ENCODE results near the gene BAHCC1.
A peak's percentile ranks its signal among the peaks of the same experiment; 100 is the strongest.

BAHCC1 gene

DNA sequence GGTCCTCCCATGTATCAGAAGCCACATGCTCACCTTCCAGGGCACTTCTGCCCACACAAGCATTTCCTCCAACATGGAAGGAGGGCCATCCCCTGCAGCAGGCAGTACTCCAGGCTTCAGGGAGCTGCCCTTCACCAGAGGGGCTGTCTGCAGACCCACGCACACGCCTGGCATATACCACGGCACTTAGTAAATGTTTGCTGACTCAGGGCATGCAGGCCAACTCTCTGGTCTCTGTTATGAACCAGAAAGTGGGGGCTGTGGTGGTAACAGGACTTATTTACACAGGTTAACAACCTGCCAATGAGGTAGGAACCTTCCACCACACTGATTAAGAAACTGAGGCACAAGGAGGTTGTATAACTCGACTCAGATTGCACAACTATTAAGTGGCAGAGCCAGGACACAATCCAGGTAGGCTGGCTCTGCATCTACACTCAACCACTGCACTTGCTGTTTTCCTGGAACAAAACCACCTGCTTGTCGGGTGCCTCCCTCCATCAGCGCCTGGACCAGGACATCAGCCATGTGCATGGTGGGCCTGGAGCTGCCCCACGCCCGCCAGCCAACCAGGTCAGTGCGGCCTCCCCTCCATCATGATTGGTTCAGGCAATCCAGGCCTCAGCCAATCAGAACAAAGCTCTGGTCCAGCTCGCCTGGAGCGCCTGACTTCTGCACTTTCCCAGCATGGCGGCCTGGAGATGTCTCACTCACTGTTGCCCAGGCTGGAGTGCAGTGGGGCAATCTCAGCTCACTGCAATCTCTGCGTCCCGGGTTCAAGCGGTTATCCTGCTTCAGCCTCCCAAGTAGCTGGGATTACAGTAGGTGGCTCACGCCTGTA, 98.2 kb downstream of the BAHCC1 start:
- DNase-seq (ENCODE audit: low spot score), result no peak

DNA sequence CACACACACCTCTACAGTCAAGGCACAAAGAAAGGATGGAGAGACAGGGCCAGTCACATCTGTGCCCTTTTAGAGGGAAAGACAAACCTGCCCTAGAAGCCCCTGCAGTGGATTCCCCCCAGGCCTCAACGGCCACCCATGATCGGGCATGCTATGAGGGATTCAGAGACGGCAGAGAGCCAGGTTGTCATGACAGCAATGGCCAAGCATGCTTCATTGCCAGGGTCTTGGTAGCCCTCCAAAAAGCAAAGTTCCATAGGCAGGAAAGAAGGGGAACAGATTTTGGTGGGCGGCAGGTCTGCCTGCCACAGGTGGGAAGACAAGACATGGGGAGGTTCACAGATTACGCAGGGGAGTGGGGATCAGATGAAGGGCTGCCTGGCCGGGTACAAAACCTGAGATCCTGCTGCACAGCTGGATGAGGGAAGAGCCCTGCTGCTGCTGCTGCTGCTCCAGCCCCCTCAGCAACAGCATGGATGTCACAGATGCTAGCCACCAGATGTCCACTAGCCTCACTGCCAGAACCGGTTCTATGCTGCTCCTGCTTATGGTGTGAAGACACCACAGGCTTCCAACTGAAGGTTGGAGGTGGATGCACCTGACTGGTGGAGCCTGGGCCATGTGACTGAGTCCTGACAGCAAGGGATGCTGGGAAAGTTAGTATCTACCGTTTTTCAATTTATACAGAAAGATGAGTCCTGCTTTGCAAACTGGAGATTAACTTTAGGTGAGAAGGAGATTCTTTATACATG, 99.5 kb downstream of the BAHCC1 start:
- DNase-seq (ENCODE audit: low spot score), result no peak

DNA sequence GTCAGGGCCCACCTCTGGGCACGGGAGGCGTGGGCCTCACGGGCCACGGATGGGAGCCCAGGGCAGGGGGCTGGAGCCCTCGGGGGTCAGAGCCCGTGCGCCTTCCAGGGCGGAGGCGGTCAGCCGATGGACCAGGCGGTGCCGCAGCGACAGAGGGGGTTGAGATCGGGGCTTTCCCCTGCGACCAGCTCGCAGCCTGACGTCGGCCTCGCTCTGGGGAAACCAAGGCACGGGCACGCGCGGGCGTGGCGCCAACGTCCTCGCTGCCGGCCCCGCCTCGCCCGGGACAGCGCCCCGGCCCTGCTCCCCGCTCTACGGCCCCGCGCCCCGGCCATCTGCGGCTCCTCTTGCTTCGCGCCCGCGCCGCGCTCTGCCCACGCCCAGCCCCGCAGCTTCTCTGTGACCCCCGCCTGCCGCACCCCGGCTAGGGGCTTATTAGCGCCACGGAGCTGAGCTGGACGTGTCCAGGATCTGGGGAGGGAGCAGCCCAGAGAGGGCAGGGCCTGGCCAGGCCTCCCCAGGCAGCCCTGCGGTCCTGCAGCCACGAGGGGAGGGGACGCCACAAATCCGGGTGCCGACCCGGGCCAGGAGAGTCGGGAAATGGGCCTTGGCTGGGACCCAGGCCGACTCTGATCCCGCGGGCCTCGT, 103.8 kb downstream of the BAHCC1 start:
- no peak for DNase-seq (ENCODE audit: low spot score)

DNA sequence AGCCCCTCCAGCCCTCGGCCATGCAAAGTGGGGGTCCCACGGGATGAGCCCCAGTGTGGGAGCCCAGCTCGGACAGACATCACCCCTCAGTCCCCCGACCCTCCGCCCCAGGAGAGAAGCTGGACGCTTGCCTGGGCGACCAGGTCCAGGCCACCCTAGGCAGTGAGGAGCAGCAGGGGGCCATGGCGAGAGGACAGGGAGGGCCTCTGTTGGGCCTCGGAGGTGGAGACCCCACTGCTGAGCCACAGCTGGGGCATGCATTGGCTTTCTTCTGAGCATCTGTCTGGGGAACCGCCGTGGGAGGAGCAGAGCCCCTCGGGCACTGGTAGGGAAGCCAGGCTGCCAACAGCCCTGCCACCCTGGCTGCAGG, 104.3 kb downstream of the BAHCC1 start:
- no peak for DNase-seq (ENCODE audit: low spot score)

DNA sequence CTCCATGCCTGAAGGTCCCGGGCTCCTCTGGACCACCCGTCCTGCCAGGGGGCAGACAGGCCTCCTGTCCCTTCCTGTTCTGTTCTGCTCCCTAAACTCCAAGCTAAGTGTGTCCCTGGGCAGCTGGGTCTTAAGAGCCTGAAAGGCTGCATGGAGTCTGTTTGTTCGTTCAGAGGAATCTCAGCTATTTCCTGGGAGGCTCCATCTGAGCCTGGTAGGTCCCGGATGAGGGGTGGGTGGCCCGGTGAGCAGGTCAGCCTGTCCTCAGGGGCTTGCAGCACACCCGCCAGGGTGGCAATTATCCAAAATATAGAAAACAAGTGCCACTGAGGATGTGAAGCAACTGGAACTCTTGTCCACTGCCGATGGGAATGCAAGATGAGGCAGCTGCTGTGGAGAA, 104.8 kb downstream of the BAHCC1 start:
- DNase-seq (ENCODE audit: low spot score), result no peak

DNA sequence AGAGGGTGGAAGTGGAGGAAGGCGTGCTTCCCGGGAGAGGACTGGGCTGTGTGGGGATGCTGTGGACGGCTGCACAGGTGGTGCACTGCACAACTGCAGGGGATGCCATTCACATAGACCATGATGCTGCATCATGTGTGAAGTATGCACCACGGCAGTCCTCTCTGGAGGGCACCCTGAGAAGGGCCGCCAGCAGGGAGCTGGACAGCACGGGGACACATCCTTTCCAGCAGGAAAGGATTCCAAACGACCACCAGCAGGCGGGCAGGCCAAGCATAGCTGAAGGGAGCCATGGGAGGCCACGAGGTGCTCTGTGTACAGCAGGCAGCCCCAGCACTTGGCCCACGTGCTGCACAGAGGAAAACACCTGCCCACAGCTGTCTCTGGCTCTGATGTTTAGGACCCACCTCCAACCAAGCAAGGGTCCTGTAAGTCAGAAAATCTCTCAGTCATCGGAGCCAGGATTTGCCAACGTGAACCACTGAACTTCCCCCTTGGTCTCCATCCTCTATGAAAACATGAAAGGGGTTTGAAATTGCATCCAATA, 107.3 kb downstream of the BAHCC1 start:
- no peak for DNase-seq (ENCODE audit: low spot score)

DNA sequence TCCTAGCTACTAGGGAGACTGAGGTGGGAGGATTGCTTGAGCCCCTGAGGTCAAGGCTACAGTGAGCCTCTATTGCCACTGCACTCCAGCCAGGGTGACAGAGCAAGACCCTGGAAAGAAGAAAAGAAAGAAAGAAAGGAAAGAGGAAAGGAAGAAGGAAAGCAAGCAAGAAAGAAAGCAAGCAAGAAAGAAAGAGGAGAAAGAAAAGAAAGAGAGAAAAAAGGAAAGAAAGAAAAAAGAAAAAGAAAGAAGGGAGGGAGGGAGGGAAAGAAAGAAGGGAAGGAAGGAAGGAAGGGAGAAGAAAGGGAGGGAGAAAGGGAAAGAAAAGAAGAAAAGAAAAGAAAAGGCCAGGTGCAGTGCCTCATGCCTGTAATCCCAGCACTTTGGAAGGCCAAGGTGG, 108.4 kb downstream of the BAHCC1 start:
- DNase-seq (ENCODE audit: low spot score), result no peak

DNA sequence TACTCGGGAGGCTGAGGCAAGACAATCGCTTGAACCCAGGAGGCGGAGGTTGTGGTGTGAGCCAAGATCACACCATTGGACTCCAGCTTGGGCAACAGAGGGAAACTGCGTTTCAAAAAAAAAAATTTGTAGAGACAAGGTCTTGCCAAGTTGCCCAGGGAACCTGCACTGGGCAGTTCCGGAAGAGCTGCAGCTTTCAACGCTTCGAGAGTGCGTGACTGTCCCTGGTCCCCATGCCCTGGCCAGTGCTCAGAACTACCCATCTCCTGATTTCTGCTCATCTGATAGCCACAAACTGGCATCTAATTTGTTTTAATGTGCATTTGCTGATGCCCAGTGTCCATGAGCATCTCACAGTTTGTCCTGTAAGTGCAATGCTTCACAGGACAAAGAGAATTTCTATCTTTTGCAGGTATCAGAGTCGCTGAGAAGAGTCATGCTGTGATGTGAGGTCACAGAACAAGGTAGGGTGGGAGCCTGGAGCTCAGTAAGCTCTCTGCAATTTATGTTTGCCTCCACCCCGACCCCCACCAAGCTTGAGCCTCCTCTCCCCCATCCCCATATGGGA, 113.5 kb downstream of the BAHCC1 start:
- no peak for DNase-seq (ENCODE audit: low spot score)

DNA sequence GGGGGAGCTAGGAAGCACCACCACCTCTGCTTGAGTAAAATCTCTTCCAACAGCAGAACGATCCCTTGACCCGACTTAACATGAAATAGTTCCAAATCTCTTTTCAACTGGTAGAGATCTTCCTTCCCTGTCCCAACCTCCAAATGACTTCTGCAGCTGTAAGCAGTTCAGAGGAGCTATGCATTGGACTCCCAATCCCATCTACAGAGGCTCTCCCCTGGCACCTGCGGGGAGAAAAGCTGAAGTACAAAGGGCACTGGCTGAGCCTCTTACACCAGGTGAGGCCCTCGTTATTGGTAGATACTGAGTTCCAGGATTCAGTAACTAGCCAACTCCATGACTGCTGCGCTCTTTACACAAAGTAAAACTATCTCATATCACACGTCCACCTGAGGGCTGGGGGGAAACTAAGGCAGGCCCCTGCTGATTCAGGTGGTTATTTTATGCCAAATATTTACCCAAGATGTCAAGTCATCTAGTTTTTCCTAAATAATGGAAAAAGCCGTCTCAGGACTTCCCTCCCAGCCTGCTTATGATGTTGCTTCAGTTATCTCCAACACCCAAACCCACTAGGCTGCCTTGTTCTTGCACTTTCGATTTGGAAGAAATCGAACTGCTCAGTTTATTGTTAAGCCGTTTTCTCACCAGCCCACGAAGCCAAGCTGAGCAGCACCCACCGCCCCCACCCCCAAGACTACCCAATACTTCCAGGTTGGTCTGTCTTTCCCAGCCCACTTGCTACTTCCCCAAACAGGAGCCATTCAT, 114.1 kb downstream of the BAHCC1 start:
- peak; percentile 49 for DNase-seq (ENCODE audit: low spot score)

DNA sequence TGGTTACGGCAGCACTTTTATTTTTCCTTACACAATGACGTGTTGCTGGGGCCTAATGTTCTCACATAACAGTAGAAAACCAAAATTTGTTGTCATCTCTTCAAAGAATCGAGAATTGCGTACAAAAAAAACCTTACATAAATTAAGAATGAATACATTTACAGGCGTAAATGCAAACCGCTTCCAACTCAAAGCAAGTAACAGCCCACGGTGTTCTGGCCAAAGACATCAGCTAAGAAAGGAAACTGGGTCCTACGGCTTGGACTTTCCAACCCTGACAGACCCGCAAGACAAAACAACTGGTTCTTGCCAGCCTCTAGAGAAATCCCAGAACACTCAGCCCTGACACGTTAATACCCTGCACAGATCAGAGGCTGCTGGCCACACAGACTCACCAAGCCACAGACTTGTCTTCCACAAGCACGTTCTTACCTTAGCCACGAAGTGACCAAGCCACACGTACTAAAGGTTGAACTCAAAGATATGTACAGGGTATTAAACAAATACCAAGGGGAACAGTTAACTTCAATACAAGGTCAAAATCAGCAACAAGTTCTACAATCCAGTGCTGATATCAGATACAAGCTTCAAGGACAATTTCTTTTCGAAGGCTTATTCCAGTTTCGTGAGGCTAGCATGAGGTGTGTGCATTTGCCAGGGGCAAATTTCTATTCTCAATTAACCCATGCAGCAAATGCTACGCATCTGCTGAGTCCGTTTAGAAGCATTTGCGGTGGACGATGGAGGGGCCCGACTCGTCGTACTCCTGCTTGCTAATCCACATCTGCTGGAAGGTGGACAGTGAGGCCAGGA, 114.9 kb downstream of the BAHCC1 start:
- no peak for DNase-seq (ENCODE audit: low spot score)

DNA sequence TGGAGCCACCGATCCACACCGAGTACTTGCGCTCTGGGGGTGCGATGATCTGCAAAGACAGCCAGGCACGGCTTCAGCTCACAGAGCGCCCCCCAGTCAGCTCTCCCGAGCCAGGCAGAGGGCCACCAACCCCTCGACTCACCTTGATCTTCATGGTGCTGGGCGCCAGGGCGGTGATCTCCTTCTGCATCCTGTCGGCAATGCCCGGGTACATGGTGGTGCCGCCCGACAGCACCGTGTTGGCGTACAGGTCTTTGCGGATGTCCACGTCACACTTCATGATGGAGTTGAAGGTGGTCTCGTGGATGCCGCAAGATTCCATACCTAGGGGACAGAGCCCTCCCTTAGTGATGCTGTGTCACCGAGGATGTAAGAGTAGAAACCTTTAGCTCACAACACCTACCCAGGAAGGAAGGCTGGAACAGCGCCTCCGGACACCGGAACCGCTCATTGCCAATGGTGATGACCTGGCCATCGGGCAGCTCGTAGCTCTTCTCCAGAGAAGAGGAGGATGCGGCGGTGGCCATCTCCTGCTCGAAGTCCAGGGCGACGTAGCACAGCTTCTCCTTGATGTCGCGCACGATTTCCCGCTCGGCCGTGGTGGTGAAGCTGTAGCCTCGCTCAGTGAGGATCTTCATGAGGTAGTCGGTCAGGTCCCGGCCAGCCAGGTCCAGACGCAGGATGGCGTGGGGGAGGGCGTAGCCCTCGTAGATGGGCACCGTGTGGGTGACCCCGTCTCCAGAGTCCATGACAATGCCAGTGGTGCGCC, 115.7 kb downstream of the BAHCC1 start:
- peak; percentile 39 for DNase-seq (ENCODE audit: low spot score)

DNA sequence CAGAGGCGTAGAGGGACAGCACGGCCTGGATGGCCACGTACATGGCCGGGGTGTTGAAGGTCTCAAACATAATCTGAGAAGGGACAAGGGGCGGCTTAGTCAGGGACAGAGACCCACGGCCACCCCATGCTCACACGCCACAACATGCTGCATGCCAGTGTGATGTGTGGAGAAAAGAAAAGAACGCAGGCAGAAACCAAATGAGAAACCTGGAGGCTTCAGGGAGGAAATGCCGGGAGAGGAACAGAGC, 116.2 kb downstream of the BAHCC1 start:
- no peak for DNase-seq (ENCODE audit: low spot score)

DNA sequence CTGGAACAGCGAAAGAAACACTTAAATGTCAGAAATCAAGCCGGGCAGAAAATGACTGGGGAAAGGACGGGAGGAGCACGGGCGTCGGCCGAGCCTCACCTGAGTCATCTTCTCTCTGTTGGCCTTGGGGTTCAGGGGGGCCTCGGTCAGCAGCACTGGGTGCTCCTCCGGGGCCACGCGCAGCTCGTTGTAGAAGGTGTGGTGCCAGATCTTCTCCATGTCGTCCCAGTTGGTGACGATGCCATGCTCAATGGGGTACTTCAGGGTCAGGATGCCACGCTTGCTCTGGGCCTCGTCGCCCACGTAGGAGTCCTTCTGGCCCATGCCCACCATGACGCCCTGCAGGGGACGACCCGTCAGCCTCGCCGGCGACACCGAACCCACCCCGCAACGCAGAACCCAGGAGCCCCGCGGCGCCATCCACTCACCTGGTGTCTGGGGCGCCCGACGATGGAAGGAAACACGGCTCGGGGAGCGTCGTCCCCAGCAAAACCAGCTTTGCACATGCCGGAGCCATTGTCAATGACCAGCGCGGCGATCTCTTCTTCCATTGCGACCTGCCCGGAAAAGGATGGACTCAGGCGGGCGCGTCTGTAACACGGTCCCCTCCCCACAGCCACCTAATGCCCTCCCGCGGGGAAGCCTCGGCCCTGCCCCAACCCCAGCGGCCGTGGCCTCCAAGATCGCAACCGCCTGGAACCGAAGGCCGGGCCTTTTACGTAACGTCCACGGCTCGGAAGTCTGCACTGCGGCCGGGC, 116.7 kb downstream of the BAHCC1 start:
- peak; percentile 55 for DNase-seq (ENCODE audit: low spot score)

DNA sequence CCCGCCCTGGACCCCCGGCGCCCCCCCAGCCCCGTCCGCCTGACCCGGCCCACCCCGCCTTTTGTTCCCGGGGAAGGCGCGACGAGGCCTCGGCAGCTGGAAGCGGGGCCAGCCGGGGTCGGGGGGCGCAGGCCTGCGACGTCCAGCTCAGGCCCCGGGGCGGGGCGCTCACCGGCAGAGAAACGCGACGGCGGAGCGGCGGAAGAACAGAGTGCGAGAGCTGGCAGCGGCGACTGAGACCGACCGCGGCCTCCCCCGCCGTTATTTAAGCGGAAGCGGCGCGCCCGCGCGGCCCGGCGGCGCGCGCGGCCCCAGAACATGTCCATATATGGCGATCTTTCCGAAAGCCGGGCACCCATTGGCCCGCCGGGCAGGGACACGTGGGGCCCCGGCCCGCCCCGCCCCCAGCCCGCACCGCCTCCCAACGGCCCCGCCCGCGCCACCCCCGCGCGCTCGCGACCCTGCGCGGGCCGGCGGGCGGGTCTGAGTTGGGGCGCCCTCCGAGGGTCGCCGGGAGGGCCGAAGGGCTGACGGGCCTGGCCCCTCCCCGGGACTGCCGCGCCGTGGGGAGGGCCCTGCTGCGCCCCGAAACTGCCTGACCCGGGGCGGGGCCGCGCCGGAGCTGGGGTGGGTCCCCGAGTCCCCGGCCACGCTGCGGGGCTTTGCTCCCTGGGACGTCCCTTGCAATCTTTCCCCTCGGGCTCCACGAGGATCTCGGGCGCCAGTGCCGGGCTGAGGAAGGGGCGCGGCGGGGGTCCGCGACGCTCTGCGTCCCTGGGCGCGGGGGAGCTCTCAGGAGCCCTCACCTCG, 117.5 kb downstream of the BAHCC1 start, which contains the start of gene ACTG1:
ACTG1 (minus strand) TSS at position 238 of the 810 bp plus-strand sequence. CDS start 445 bp downstream, outside the sequence.
- DNase-seq (ENCODE audit: low spot score), result peak; percentile 95

DNA sequence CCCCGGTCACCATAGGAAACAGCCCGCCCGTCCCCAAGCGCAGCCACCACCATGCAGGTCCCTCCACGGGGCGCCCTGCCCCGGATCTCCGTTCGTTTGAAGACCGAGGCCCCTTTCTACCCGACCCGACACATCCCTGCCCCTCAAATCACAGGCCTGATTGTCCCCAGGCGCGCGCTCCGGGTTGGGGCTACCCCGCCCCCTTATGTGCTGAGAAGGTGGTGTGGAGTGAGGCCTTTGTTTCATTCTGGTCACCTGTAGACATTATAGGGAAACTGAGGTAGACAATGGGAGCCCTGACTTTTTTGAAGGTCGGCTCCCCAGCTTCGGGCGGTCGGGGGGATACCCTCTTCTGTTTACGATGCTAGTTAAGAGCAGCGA, 118.1 kb downstream of the BAHCC1 start:
- DNase-seq (ENCODE audit: low spot score), result peak; percentile 72

DNA sequence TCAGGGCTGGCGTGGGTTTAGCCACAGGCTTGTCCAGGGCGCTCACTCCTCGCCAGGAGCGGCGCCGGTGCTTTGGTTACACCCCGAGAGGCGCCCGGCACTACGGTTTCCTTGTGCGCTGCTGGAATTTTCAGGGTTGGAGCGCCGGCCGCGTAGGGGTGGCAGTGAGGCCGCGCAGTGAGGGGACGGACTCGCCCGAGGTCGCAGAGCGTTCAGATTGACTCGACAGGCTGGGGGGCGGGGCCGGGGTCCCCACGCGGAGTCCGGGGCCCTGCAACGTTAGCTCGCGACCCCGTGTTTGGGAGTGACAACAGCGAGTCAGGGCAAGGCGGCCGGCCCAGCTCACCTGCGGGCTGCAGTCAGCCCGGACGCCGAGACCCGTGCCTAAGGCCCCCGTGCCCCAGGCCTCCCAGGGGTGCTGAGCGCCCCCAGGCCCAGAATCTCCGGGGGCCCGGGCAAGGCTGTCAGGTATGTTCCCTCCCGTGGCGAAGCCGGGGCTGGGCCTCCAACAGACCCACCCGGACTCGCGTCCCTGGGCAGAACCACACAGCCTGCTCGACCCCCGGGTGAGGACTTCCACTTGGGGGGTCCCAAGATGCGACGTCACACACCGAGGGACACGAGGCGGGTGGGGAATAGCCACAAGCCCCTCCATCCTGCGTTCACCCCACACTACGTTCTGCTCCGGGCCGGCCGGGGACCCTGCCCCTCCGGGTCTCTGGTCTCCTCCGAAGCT, 118.7 kb downstream of the BAHCC1 start:
- peak; percentile 60 for DNase-seq (ENCODE audit: low spot score)

DNA sequence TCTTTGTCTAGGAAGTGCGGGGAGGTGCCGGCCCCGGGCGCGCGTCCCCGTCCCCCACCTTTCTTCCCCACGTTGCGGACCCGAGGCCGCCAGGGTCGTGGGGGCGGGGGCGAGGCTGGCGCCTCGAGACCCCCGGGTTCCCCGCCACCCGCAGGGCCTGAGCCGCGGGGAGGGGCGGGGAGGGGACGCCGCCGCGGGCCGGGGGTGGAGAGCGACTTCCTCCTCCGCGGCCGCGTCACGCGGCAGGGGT, 119.2 kb downstream of the BAHCC1 start:
- DNase-seq (ENCODE audit: low spot score), result no peak
